HT1080 (cell line): Measurements from ENCODE around the gene LSP1. TPM values are rescaled to one million over a fixed set of nuclear protein-coding genes. Genes with fewer than 3 reads are reported as not detected.

Experiments
- DNase-seq: peaks from one replicate; pipeline ENCODE4 v3.0.0-alpha.2; 2015; ENCODE audit warnings: low read depth
- total RNA-seq: library from RNA; depleted of rRNA; stranded (reverse); fragments of >200 nt; shearing (Covaris generic); gene quantifications from 2 replicates; pipeline ENCODE4 v1.2.3, GENCODE V29; 2014

LSP1 gene
- total RNA-seq, 1 experiment from 2014 or later: 1.2 TPM

DNA sequence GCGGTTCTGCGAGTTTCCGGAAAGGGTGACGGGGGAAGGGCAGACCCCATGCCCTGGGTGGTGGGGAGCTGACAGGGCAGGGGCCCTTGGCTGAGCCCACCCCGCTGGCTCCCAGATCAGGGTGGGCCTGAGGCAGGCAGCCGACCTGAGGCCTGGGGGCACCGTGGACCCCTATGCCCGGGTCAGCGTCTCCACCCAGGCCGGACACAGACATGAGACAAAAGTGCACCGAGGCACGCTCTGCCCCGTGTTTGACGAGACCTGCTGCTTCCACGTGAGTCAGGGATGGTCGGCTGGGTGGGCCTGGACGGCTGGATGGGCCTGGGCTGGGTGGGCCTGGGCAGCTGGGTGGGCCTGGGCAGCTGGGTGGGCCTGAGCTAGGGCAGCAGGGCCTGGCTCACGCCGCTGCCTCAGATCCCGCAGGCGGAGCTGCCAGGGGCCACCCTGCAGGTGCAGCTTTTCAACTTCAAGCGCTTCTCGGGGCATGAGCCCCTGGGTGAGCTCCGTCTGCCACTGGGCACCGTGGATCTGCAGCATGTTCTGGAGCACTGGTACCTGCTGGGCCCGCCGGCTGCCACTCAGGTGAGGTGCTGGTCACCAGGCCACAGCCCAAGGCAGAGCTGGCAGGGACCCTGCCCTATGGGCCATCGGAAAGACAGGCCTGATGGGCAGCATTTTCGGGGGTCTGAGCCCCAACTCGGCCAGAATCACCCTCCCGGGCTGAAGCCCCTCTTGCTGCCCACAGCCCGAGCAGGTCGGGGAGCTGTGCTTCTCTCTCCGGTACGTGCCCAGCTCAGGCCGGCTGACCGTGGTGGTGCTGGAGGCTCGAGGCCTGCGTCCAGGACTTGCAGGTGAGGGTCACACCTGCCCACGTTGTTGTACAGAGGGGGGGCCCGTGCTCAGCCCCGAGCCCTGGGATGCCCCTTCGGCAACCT, 16.6 kb upstream of the LSP1 start:
- no peak for DNase-seq

DNA sequence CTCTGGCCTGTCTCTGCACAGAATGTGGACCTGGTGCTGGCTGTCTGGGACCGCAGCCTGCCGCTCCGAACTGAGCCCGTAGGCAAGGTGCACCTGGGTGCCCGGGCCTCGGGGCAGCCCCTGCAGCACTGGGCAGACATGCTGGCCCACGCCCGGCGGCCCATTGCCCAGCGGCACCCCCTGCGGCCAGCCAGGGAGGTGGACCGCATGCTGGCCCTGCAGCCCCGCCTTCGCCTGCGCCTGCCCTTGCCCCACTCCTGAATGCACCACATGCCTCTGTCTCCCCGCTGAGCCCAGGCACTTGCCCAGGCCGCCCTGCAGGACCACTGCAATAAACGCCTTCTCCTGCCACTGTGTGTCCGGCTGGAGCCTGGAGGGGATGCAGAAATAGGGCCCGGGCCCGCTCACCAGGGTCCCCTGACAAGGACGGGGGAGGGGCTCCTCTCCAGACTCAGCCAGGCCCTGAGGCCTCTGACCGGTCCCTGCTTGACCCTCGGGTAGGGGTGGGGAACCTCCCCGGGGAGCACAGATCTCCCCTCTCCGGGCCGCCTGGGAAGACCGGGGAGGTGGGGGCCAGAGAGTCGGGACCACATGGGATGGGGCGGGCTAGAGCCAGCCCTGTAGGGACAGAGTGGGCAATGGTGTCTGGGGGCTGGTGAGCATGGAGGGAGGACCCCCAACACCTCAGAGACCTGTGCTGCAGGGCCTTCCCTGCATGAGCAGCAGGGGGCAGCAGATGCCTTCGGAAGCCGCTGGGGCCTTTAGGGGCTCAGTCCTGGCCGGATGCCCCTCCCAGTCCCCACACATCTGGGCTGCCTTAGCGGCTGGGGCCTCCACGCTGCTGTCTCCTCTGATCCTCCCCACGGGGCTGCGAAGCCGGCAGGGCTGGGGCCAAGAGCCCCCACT, 15.5 kb upstream of the LSP1 start:
- peak; percentile 27 for DNase-seq

DNA sequence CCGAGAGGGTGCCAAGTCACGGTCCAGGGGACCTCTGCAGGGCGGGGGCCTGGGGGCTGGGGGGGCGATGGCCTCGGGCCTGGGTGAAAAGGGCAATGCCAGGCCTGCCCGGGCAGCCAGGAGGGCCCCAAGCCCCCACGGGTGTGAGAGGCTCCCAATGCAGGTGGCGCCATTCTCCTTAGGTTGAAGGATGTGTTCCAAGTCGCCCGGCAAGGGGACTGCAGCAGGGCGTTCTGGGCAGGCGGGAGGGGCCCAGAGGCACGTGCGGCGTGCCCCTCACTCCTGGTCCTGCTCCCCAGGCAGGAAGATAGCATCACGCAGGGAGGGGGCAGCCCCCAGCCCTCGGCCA, 14.8 kb upstream of the LSP1 start:
- no peak for DNase-seq

DNA sequence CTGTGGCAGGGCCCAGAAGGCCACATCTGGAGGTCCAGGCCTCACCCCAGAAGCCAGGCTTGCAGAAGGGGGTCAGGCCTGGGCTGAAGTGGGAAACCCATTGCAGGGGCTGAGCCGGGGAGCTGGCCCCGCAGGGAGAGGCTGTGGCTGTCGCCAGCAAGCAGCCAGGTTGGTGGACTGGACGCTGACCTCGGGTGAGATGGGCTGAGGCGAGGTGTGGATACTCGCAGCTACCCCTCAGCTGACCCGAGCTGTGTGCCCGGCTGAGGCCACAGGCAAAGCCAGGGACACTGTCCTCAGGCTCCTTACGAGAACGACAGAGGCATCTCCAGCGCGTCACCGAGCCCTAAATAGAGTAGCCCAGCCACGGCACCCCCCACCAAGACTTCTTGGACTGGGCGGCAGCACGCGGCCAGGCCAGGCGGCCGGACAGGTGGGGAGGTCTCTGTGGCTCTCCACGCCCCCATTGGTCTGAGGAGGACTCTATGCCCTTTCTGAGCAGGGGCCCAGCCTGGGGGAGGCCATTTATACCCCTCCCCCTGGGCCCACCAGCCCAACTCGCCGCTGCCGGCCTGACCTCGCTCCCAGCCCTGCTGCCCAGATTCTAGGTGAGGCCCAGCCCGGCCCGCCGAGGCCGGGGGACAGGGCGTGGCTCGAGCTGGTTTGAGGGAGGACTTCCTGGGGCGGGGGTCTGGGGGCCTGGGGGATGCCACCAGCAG, 14.3 kb upstream of the LSP1 start, which contains the start of gene TNNI2:
TSS of gene TNNI2 (plus strand) at position 556 of the 719 bp plus-strand sequence. CDS start 716 bp downstream, outside the sequence.
- DNase-seq: no peak

DNA sequence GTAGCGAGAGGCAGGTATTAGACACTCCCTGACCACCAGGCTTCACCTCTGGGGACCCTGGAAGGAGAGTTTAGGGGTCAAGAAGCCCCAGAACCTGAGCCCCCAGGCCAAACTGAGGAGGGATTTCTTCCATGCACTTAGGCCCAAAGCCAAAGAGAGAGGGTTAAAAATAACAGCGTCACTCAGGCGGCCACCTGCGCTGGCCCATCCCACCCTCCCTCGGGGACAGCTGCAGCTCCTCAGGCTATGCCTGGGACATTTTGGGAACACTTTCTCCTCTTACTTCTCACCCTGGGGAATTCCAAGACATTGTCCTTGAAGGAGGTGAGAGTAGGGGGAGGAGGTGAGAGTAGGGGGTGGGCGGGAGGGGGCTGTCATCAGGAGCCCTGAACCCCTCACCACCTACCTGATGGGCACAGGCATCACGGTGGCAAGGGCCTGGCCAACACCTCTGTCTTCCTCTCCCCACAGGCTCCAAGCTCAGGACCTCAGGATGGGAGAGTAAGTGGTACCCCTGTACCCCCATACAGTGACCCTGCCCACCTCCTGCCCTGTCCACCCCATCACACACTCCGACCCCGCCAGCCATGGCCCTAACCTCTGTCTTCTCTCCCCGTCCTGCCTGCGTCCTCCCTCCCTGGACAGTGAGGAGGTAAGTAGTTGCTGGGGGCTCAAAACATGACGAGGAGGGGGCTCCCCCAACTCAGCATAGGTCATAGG, 13.5 kb upstream of the LSP1 start:
- no peak for DNase-seq

DNA sequence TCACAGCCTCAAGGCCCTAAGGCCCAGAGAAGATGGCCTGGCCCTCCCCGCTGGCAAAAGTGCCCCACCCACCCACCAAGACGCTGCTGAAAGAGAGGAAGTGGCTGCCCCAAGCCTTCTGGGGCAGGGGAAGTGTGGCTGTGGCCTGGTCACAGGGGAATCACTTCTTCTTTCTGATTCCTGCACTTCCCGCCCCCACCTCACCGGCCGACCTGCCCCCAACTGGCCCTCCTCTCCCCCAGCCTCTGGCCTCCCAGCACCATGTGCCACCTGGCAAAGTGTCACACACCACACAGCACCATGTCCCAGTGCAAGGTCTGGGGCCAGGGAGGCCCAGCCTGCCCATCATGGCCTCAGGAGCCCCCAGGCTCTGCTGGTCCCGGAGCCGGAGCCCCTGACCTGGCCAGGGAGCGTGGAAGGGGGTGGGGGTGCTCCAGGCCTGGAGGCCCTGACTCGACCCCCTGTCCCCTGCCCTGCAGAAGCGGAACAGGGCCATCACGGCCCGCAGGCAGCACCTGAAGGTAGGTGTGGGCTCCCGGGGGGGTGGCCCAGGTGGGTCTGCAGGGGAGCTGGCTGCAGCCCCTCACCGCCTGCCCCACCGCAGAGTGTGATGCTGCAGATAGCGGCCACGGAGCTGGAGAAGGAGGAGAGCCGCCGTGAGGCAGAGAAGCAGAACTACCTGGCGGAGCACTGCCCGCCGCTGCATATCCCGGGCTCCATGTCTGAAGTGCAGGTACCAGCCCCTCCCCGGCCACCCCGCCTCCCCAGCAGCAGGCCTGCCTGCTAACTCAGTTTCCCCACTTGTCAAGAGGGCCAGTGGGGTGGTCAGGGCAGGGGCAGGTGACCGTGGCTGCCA, 12.7 kb upstream of the LSP1 start:
- no peak for DNase-seq

DNA sequence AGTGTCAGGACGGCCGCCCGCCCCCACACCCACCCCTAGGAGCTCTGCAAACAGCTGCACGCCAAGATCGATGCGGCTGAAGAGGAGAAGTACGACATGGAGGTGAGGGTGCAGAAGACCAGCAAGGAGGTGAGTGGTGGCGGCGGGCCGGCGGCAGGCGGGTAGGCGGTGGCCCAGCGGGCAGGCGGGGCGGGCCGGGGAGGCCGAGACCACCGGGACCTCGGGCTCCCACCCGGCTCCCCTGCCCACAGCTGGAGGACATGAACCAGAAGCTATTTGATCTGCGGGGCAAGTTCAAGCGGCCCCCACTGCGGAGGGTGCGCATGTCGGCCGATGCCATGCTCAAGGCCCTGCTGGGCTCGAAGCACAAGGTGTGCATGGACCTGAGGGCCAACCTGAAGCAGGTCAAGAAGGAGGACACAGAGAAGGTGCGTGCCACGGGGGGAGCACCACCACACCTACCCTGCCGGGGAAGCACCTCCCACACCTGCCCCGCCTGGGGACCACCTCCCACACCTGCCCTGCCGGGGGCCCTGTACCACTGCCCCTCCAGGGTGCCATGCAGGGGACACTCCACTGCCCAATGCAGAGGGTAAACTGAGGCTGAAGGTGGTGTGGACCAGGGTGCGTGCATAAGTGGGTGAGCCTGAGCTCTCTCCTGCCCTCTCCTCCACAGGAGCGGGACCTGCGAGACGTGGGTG, 12.0 kb upstream of the LSP1 start:
- DNase-seq: no peak

DNA sequence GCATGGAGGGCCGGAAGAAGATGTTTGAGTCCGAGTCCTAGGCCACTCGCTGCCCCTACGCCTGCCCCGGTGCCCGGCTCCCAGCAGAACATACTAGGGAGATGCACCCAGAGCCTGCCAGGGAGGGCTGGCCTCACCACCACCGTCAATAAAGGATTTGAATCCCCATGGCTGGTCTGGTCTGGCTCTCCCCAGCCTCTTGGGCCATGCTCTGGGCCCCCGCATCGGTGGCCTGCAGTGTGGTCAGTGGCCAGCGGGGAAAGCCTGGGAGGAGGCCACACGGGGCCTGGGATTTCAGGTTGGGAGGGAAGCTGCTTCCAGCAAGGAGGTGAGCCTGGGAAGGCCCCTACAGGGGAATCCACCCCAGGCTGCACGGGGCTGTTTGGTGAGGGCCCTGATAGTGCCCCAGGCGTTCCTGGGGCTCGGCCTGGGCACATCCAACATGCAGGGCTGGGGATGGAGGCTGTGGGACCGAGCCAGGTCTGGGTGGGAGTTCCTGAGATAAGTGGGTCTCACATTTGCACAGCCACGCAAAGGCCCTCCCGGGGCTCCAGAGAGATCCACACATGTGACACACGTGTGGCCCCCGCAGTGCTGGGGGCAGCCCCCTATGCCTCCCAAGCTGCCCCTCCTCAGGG, 11.3 kb upstream of the LSP1 start:
- no peak for DNase-seq

DNA sequence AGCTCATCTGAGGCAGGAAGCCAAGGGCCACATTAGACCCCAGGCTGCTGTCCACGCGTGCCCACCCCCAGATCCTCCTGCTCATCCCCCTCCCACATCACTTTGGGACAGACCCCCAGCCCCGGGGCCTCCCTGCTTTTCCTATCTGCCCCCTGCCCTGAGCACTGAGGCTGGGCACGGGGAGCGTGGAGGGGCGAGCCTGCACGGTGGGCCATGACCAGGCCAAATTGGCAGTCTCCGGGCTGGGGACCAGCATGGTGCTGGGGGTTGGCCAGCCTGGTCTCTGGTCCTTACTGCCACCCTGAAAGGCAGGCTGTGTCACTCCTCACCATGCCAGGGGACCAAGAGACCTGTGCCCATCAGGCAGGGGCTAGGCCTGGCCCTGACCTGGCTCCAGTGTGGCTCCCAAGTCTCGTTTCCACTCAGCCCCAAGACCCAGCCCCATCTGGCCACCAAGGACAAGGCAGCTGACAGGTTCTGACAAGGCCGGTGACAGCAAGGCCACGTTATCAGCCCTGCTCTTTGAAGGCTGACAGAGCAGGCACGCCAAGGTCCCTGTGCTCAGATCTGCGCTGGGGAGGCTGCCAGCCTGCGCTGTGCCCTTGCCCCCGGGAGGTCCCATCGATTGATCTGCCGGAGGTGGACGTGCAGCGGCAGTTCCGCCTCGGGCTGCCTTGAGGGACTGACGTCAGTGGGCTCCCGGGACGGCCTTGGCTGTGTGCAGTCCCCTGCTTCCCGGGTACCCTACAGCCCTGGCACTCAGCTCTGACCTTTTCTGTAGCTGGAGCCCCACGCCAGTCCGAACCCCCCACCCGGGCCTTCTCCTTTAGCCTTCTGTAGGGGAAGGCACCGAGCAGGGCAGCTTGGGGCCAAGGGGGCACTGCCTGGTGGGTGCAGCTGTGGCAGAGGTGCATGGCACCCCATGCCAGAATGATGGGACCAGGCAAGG, 10.5 kb upstream of the LSP1 start:
- no peak for DNase-seq

DNA sequence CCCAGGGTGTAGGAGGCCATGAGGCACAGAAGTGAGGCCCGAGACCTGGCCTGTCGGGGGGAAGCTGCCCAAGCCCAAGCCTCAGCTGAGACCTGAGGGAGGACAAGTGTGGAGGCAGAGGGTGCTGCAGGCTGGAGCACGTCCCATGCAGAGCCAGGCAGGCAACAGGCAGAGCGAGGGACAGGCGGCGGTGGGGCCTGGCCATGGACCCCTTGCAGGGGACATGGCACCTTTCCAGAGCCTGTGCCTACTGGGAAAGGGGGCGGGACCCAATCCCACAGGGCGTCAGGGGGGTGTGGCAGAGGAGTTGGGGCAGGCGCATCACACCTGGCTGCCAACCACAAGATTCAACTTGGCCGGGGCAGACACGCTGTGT, 9.8 kb upstream of the LSP1 start:
- DNase-seq: no peak

DNA sequence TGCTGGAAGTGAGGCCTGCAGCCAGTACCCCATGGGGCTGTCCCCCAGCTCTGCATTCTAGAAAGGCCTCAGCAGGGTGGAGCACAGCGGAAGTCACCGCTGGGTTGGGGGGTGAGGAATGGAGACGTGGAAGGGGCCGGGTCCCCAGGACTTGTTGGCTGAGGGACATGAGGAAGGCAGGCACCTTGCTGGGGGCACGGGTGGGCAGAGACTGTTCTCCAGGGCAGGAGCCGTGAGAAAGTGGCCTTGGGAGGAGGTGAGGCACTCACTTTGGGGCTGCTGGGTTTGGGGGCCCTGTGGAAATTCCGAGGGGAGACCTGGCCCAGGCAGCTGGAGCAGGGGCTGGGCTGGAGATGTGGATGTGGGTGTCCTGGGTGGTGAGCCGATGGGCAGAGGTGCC, 9.1 kb upstream of the LSP1 start:
- no peak for DNase-seq

DNA sequence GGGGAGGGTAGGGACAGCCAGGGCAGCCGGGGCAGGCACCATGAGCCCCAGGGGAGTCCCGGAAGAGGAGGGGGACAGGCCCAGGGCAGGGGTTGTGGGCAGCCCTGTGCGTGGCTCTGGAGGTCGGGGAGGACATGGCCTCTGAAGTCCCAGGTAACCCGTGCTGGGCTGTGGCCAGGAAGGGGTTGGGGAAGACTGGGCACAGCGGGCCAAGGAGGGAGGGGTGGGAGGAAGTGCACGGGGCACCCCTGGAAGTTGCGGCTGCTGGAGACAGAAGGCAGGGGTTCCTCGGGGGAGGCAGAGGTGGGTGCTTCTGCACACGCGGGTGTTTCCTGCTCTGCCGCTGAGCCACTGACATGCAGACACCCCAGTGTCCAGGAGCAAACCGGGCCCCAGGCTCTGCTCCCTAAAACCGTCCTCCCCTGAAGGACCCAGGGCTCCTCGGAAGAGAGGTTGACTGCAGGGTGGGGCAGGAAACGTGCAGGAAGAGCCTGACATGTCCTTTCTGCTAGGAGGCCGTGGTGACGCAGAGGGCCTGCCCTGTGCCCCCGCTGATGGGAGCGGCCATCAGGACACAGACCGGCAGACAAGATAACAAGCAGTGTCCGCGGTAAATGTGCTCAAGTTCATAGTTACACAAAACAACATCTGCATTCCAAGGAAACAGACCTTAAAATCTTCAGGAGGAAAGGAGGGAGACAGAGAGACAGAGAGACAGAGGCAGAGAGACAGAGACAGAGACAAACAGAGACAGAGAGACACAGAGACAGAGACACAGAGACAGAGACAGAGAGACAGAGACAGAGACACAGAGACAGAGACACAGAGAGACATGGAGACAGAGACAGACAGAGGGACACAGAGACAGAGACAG, 8.4 kb upstream of the LSP1 start:
- no peak for DNase-seq

DNA sequence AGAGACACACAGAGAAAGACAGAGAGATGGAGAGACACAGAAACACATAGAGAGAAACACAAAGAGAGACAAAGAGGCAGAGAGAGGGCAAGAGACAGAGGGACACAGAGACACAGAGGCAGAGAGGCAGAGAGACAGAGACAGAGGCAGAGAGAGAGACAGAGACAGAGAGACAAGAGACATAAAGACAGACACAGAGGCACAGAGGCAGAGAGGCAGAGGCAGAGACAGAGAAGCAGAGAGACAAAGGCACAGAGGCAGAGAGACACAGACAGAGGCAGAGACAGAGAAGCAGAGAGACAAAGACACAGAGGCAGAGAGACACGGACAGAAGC, 7.8 kb upstream of the LSP1 start:
- no peak for DNase-seq

DNA sequence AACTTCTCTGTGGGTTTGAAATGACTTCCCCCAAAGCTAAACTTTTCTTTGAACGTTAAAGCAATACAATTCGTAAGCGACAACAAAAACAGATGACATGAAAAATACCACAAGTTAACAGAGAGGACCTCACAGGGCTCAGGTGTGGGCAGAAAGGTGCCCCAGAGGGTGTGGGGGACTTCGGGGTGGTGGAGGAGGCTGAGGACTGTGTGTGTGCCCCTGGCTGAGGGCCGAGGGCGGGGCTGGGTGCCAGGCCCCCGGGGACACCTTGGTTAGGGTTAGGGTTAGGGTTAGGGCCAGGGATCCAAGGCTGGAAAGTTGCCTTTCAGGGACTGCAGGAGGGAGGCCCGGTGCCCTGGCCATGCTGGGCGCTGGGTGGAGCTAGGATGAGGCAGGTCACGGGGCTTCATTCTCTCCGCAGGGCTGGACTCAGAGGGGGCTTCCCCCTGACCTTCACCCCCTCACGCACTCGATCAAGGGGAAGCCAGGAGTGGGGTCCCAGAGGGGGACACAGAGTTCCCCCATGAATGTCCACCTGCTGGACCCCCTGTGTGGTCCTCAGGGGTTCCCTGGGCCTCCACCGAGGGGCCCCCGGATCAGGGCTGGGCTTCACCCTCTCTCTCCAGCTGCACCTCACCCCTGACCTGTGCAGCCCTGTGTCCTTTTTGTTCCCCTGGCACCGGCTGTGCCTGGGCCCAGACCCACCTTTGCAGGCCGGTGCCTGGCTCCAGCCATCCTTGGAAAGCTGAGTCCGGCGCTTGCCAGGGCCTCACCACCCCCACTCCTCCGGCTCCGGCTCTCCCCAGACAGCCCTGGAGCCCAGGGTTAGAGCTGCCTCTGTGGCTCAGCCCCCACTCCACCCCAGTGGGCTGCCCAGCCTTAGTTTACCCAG, 7.1 kb upstream of the LSP1 start:
- DNase-seq: no peak

DNA sequence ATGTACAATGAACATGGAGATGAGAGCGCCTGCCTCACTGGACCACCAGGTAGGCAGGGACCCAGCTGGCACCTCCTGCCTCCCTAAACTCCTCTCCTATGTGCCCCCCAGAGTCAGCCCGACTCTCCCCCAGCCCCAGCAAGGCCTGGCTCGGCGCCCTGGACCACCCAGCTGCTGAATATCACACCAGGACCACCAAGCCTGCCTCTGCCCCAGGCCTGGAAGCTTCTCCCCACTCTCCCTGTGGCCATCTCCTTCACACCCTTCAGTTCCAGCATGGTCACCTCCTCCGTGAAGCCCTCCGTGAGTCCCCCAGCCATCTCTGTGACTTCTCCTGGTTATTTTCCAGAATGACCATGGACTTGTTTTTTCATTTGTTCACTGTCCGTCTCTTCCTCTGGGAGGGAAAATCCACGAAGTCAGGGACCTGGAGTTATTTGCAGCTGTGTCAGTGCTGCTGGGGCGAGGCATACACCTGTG, 6.4 kb upstream of the LSP1 start:
- no peak for DNase-seq
